Esophagus squamous epithelium (tissue), 4 donors: ENCODE data around the gene GALNTL6.

Experiments used
- CTCF ChIP-seq, 6 experiments: fragments of 450-650 bp in 4 of 6; fragments of 200-600 bp in 2 of 6; sonication (generic) in 2 of 6; IDR thresholded peaks; one replicate each; pipeline ENCODE4 v1.5.1; 2016 to 2019; ENCODE audit warnings: antibody characterized with exemption in 6 of 6, mild to moderate bottlenecking in 4 of 6, moderate library complexity in 4 of 6
- POLR2A ChIP-seq, 4 donors: fragments of 450-650 bp; IDR thresholded peaks; one replicate each; pipeline ENCODE4 v1.6.1; 2017; ENCODE audit warnings: antibody characterized with exemption in 4 of 4, mild to moderate bottlenecking in 4 of 4, moderate library complexity in 3 of 4

DNA sequence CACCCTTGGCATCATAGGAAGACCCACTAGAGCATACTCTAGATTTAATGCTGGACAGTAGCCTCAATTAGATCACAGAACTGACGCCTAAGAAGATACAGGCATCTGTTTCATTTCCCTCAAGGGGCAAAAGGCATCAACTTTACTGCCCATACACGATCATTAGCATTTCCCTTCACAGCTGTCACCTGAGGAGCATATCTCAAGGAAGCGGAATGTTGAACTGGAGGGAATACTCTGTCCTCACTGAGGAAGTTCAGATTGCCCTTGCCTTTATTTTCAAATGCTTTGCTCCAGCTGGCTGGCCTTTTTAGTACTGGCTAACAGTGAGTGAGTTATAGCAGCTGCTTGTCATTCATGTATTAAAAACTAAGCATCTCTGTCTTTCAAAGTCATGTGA lies 847.0 kb downstream of the GALNTL6 start:
- no peak for TF ChIP-seq CTCF (IDR thresholded peaks at IDR 0.05)
- TF ChIP-seq POLR2A (IDR thresholded peaks at IDR 0.05) = no peak
